GM21529 (cell line): ENCODE data around the gene SPINK1.
A peak's percentile ranks its signal among the peaks of the same experiment; 100 is the strongest.
"Not testable (repeated sequence)": the region's sequence is repeated elsewhere in the genome, so short reads cannot be mapped to it uniquely, and the experiment has no call there.

Experiments
- ATAC-seq: cut with Tn5 transposase; IDR thresholded peaks from one replicate; pipeline ENCODE4 v1.9.1; 2021; ENCODE audit not compliant: unreplicated experiment

SPINK1 gene

DNA sequence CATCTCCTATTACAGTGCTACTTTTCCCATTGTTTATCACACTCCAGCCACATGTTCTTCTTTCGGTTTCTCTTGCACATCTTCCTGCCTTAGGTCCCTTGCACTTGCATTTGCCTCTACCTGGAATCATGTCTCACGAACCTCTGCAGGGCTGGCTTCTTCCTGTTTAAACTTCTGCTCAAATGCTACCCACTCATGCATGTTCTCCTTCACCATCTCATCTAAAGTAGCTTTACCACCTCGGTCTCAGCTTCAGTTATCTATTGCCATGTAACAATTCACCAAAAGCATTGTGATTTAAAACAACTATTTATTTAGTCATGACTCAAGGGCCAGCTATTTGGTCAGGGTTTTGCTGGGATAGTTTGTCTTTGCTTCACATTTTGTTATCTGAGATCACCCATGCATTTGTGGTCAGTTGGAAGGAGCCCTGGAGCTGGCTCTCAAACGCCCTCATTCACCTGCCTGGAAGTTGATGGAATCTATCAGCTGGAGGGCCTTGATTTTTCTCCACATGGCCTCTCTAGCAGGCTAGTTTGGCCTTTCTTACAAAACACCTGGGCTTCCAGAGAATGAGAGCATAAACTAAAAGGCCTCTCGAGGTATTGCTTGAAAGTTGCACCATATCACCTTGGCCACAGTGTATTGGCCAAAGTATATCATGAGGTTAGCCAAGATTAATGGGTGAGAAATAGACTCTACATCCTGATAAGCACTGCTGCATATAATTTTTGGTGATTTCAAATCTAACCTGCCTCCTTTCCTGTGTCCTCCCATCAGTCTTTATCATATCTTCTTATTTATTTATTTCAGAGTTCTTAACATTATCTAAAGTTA, 21.4 kb downstream of the SPINK1 start:
- no peak for ATAC-seq

DNA sequence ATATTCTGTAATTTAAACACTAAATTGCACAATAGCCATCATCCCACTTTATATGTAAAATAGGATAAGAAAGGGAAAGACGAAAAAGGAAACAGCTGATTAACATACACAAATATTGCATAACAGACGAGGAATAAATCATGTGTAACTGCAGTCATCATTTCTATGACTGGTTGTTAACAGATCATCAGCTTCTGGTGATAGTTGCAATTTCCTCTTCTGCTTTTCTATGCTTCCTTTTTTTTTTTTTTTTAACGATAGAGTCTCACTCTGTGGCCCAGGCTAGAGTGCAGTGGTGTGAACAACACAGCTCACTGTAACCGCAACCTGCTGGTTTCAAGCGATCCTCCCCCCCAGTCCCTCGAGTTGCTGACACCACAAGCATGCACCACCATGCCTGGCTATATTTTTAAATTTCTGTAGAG, 26.4 kb downstream of the SPINK1 start:
- ATAC-seq = peak; percentile 88

DNA sequence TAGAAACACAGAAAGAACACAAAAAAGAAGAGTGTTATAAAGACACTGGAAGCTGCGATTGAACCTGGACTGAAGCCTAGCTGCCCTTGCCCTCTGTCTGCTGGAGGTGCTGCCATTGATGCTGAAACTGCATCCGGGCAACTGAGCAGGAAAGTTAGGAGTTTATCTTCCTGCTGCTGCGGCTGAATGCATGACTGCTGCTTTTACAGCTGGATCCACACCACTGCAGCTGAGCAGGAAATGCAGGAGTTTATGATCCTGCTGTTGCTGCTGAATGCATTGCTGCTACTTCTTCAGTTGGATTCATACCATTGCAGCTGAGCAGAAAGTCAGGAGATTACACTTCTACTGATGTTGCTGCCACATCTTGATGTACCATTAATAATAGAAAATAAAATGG, 27.1 kb downstream of the SPINK1 start:
- ATAC-seq = no peak

DNA sequence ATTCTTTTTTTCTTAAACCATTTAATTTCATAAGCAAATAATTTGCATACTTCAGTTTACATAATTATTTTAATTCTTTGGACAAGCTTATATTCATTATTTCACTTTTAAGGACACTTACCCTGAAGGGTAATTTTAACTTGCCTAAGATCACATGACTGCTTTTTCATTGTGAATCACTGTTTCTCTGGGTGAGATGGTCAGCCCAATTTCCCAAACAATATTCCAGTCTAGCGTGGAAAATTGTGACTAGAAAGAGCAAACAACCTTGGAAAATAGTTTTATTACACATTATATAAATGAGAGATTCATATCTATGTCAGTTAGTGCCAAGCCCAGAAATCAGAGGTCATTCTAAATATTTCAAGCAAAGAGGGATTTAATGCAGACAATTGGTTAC, 27.5 kb downstream of the SPINK1 start:
- ATAC-seq = no peak

DNA sequence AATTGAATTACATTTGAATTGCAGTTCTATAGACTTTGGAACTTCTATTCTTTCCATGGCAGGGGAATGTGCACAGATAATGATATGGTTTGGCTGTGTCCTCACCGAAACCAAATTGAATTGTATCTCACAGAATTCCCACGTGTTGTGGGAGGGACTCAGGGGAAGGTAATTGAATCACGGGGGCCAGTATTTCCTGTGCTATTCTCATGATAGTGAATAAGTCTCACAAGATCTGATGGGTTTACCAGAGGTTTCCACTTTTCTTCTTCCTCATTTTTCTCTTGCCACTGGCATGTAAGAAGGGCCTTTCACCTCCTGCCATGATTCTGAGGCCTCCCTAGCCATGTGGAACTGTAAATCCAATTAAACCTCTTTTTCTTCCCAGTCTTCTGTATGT, 28.3 kb downstream of the SPINK1 start:
- not testable (repeated sequence) for ATAC-seq

DNA sequence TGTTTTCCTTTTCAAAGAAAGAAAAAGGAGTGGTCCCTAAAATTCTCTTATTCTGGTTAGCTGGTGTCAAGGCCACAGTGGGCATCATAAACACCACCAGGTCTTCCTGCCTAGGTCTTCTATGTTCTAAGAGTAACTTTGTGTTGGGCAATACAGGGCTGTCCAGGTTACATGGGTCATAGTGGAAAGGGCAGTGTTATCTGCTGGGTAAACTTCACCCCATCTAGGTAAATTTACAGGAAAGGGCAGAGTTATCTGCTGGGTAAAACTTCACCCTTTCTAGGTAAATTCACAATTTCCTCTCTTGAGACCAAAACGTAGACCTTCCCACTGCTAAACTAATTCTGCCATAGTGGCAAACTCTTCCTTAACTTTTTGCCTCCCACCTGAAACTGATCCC, 30.0 kb downstream of the SPINK1 start:
- no peak for ATAC-seq

DNA sequence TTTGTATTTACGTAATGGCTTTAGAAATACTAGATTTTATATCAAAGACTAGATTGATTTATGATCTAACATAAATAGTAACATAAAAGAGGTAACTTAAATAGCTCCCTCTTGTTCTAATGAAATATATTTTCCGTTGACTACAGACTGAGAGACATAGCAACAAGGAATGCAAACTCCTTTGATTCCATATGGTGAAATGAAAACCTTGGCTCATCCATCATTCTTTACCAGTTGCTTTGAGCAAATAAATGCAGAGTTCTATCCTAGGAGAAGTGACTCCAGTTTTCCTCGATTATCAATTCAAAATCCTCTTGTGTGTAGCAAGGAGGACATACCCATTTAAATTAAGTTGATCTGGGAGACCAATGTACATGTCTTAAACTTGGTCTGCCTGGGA, 31.0 kb downstream of the SPINK1 start:
- ATAC-seq = no peak

DNA sequence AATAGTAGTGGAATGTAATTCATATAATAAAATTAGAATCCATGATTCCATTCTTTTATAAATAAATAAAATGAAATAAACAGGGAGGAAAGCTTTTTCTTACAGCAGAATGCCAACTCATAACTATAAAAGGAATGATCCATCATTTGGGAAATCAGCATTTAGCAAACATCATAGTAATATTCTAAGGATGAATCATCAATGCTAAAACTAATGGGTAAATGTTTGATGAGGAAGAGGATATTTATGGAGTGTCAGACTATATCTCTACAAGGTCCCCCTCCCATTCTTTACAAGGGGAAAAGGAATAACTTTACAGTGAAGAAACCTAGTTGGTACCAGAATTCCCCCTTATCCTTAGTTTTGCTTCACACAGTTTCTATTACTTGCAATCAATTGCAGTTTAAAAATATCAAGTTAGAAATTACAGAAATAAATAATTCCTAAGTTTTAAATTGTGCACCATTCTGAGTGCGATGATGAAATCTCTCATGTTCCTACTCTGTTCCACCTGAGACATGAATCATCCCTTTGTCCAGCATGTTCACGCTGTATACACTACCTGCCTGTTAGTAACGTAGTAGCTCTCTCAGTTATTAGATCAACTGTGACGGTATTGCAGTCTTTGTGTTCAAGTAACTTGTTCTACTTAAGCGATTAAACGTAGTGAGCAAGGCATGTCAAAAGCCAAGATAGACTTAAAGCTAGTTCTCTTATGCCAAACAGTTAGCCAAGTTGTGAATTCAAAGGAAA, 34.7 kb downstream of the SPINK1 start:
- ATAC-seq = no peak

DNA sequence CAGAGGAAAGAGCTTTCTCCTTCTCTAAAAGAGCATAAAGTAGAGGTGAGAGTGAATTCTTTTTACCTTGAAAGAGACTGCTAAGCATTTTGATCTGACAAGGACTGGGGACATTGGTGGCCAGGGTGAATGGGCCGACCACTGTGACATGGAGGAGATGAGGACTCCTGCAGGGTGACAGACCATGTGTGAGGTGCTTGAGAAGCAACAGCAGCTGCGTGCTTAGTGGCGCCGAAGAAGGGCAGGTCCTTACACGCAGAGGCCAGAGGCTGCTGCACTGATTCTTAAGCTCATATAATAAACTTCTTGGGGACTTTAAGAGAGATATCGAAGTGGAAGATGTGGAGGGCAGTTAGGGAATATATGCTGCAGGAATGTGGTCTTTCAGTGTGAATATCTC, 40.3 kb downstream of the SPINK1 start:
- no peak for ATAC-seq

DNA sequence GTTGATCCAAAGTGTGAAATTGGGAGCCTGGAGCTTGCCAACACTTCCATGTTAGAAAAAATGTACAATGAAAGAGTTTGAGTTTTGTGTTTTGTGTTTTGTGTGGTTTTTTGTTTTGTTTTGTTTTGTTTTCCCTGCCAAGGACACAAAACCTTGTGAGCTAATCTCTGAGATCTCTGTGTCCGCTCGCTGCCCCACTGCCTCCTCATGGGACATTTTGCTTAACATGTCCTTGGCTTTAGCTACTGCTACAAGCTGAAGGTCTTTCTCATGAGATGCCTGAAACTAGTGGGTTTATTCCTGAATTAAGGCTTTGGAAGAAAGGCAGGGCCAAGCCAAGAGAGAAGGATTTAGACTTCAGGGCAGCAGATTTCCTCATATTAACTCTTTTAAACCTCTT, 41.7 kb downstream of the SPINK1 start:
- no peak for ATAC-seq

DNA sequence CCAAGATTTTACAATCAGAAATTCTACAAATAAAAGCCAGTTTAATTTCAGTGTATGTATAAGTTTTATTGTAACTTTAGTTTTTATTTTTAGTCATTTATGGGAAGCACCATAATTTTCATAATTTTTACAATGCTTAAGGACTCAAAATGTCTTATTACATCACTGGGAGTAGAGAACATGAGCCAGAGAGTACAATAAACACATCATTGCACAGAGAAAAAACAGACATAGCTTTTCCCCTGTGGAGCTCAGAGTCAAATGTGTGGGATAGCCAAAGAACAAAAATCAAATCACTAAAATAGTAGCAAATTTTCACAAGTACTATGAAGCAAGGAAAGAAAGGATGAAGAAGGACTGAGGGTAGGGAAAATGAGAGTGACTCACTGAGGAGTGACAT, 43.4 kb downstream of the SPINK1 start:
- ATAC-seq = no peak

DNA sequence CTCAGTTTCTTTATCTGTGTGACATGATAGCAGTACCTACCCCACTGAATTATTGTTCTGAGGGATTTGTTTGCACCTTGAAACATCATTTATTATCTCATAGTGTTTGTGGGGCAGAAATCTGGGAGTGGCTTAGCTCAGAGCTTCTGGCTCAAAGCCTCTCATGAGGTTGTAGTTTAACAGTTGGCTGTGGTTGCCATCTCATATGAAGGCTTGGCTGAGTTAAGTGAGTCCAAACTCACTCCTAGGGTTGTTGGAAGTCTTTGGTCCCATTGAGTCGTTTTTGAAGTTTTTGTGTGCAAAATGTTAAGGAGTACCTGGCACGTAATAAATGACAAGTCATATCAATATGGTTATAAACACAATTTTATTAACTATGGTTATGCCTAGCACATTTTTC, 45.3 kb downstream of the SPINK1 start:
- no peak for ATAC-seq

DNA sequence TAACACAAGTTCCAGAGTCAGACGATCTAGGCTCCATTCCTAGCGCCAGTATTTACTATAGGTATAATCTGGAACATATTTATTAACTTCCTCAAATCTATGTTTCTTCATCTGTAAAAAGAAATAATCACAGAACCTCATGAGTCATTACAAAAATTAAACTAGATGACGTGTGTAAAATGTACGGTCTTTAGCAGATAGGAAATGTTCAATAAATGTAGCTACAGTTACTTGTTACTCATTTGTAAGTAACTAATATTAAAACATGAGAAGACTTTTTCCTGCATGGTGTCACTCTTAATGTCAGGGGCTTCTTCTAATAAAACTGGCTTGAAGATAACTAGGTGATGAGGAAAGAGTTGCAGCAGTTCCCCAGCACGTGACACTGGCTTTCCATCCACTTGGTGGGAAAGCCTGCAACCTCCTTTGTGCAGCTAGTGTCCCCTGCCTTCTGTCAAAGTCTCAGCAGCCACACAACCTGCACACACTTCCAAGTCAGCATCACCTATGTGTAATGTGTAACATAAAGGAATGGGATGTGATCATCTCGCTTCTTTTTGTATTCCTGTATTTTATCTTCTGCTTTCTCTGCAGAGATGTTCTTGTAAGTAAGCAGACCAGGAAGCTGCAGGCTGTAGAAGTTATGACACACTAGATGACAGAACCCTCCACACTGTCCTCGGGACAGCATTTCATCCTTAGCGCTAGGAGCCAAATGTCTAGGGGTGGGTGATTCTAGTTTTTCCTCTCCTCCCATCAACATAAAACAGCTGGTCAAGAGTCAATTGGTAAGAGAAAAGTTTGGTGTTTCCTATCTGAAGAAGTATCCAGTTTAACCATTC, 47.1 kb downstream of the SPINK1 start:
- no peak for ATAC-seq

DNA sequence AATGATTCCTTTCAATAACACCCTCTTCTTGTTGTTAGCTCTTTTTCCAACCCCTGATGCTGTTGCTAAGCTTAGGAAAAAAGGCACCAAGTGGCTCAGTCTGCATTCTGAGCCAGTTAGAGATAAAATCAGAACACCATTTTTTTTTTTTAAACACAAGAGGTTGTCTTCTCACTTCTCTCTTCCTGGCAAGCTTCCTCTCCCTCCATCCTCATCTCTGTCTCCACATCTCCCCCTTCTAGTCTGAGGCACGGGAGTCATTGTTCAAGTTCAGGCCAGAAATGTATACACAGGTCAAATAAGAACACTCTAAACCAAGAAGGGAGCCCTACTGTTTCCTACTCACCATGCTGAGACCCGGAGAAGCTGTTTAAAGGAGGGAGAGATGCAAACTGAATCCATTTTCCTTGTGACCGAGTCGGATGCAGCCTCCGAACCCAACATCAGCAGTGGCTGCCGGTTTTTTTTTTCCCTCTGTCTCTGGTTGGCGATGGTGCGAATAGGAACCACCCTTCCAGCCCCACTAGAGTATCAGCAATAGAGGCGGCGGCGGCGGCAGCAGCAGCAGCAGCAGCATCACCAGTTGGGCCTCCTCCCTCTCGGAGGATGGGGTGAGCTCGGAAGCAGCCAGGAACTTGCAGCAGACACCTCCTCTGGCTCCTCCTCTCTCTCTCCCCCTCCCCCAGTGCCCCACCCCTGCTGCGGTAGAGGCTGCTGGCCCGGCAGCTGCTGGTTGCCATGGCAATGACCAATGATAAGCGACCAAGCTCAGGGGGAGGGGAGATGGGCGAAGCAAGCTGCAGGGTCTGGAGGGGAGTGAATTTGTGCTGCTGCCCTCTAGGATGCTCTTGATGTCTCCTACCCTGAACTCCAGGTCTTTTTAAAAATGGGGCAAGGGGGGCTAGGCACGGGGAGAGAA, 49.1 kb downstream of the SPINK1 start, which contains the start of gene JAKMIP2:
TSS of gene JAKMIP2 (minus strand) at position 619 of the 919 bp plus-strand sequence. CDS start 110,922 bp downstream, outside the sequence.
- peak; percentile 86 for ATAC-seq

DNA sequence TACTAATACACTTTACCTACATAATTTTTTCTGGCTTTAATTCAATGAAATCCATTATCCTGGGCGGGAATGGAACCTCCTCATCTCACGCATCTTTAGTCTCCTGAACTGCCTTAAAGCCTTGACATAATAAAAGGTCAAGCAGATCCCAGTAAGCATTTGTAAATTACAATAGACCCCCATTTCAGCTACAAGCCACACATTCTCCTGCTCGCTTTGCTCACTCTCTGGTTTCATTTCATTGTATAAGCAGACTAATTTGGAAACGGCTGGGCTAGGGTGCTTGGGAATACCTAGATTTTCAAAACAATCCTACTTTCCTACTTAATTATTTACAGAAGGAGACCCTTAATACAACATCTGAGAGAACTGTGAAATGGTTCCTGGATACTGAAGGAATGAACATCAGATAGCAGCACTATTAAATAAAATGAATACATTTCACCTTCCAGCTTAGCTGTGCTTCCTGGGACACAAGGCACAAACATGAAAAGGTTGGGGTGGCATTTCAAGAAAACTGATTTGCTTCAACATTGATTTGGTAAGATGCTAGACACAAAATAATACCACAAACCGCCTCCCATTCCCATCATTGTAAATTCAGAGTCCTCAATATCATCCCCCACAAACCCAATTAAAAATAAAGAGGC, 50.4 kb downstream of the SPINK1 start:
- ATAC-seq = no peak

DNA sequence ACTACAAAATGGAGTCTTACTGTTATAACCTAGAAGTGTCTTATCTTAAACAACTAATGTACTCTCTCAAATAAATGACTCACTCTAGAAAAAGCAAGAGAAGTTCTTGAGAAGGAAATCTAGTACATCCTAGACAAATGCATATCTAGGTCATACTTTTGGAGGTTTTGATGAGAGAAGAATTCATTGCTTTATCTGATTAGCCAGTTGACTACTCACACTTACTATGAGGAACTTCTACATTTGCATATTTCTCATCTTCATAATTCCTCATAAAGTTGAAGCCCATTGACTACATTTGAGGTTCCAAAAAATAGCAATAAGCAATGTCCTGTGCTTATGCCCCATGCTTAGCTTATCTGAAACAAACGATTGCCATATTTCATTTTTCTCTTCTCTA, 51.8 kb downstream of the SPINK1 start:
- ATAC-seq = no peak

DNA sequence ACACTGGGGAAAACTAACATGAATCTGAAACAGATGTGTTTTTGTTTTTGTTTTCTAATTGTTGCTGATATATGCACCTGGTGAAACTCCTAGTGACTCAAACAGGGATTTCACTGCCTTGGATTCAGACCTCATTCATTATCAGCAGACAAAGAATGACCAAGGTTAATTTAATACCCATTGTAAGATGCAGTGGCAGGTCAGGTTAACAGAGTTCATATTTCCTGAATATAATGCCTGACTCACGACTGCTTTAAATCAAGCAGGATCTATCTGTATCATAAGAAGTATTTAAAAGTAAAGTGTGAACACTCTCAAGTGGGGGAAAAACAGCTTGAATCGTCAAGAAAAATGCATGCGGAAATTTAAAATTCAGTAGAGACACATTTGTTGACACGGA, 54.5 kb downstream of the SPINK1 start:
- no peak for ATAC-seq
